Glomerular visceral epithelial cell (primary cell): ENCODE results near the gene PDLIM7.

Experiments
- DNase-seq: peaks from one replicate; pipeline ENCODE4 v3.0.0-alpha.2; 2016; ENCODE audit errors: extremely low spot score

PDLIM7 gene

DNA sequence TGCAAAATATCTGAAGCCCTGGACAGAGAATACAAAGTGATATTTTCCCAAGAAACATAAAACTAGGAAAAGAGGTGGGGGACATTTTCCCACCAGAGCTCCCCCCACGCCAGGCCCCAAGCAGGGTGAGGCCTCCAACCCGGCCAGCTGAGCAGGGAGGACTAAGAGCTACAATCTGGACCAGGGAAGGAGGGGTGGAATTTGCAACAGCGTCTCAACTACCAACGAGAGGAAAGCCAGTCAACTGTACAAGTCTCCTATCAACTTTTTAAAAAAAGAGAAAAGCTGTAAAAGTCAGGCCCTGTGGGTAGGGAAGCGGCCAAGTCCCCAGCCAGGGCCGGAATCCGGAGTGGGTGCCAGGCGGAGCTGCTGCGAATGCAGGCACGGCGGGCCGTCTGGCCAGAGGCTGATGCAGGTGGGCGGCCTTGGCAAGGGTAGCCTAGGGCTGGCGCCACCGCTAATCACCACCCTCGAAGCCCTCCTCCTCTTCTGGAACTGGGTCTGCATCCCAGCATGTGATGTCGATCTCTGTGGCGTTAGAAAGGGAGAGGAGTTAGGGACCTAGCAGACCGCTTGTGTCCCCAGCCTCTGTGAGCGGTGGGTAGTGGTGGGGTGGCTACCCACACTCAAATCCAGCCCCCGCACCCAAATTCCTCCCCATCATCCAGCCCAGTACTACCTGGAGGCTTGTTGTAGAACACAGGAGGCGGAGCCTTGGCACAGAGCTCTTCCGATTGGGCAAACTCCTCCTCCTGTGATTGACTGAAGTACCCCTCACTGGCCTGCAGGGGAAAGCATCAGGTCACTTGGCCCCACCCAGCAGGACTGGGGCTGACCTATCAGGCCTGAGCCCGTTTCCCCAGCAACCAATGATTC, 40.2 kb downstream of the PDLIM7 start:
- peak; percentile 98 for DNase-seq

DNA sequence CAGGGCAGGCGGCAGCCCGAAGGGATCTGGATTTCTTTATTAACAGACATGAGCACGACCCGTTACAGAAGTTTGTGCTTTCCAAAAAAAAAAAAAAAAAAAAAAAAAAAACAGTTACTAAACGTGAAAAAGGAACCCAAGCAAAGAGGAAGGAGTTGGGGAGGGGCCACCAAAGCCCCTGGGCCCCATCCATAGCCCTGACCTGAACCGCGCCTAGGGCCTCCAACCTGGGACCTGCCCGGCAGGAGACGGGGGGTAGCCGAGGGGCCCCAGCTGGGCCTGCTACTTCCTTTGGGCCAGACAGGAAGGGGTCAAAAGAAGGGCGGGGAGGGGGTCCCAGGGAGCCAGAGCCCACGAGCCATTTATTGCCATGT, 40.8 kb downstream of the PDLIM7 start:
- no peak for DNase-seq

- peak; percentile 95 for DNase-seq
These were observed 41.5 kb downstream of the PDLIM7 start for GRCh38 chr5:177455661-177456590.

DNA sequence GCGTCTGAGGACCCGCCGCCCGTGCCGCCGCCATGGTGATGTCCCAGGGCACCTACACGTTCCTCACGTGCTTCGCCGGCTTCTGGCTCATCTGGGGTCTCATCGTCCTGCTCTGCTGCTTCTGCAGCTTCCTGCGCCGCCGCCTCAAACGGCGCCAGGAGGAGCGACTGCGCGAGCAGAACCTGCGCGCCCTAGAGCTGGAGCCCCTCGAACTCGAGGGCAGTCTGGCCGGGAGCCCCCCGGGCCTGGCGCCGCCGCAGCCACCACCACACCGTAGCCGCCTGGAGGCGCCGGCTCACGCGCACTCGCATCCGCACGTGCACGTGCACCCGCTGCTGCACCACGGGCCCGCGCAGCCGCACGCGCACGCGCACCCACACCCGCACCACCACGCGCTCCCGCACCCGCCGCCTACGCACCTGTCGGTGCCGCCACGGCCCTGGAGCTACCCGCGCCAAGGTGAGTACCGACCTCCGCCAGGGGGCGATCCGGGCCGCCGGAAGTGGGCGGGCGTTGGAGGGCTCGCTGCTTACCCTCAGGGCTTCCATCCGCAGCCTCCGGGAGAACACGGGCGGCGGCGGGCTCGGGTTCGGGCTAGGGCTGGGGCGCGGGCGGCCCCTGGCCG, 42.3 kb downstream of the PDLIM7 start:
- peak; percentile 84 for DNase-seq

GRCh38 chr5:177454397-177455035, 42.9 kb downstream of the PDLIM7 start:
- DNase-seq = peak; percentile 95

- no peak for DNase-seq
These were observed 43.5 kb downstream of the PDLIM7 start for GRCh38 chr5:177453852-177454396.

DNA sequence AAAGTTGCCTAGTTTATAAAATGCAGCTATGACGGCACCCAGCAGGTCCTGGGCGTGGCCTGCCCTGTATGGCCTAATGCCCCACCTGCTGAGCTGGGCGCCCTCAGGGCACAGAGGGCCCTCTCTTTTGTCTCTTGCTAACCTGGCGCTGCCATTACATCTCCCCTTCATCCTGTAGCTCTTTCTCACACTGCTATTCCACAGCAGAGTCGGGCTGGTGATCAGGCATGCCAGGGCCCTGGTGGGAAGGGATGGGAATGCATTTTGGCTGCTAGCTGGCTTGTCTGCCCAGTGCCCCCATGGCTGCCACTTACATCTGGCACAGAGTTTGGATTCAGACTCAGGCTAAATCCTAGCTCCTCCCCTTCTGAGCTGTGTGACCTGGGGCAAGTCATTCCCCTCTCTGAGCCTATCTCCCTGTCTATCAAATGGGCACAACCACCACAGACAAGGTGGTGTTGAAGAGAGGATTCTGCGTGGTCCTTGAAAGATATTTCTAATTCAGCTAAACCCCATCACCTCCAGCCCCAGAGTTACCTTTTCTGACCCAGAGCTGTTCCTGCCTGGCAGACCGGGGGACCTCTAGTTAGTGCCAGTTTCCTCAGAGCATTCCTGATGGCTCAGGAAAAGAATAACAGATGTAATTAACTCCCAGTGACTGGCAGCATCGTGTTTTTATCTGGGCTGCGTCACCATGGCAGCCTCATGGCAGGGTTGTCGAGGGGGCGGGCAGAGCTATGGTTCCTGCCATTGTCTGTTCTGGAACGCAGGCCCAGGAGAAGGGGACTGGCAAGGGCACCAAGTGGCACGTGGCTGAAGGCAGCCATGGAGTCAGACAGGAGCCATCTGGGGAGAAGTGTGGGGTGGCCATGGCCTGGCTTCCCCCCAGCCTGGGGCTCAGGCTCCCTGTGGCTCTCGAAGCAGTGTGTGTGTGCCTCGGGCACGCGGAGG, 44.4 kb downstream of the PDLIM7 start:
- no peak for DNase-seq

DNA sequence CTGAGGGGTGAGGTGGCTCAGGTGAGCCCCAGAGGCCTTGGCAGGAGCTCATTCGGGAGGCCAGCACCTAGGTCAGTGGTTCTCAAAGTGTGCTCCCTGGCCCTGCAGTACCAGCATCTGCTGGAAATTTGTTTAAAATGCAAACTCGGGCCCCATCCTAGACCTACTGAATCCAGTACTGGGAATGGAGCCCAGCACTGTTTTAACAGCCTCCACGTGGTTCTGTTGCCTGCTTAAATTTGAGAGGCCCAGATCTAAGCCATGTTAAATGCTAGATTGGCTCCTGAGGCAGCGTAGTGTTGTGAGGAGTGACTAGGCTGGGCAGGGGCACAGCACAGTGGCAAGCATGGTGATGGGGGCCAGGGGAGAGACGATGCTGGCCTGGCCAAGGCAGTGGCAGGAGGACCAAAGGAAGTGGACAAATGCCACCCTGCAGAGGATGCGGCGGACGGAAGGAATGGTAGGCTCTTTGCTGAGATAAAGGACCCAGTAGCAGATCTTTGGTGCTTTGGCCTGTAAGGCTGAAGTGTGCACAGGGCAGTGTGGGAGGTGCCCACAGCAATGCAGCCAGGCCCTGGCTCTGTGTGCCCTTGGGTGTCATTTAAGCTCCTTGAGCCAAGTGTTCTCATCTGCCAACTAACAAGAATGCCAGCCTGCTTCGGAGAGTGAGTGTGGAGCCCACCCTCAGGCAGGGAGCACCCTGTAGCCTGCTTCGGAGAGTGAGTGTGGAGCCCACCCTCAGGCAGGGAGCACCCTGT, 46.6 kb downstream of the PDLIM7 start:
- no peak for DNase-seq

GRCh38 chr5:177449140-177450061, 48.0 kb downstream of the PDLIM7 start:
- no peak for DNase-seq

- DNase-seq = no peak
These were observed 49.0 kb downstream of the PDLIM7 start for GRCh38 chr5:177448244-177448950.

GRCh38 chr5:177447611-177448243, 49.7 kb downstream of the PDLIM7 start:
- peak; percentile 99 for DNase-seq

- DNase-seq = peak; percentile 60
These were observed 50.3 kb downstream of the PDLIM7 start for GRCh38 chr5:177447066-177447610.

- DNase-seq = peak; percentile 81
These were observed 51.0 kb downstream of the PDLIM7 start, which contains the start of gene PRR7 for GRCh38 chr5:177446200-177447065. TSS of gene PRR7 (plus strand) at chr5:177446814. CDS start at chr5:177455068, 8,254 bp downstream.

GRCh38 chr5:177445917-177446199, 51.5 kb downstream of the PDLIM7 start:
- DNase-seq = no peak

GRCh38 chr5:177445052-177445916, 52.1 kb downstream of the PDLIM7 start:
- no peak for DNase-seq
